NCI-H748 (cell line): ENCODE measurements around the gene TNFSF11.

ENCODE experiments used
- DNase-seq: peaks from one replicate; lab custom pipeline; 2025; ENCODE audit not compliant: unreplicated experiment; lab: John Stamatoyannopoulos, UW

The TNFSF11 gene, protein sequence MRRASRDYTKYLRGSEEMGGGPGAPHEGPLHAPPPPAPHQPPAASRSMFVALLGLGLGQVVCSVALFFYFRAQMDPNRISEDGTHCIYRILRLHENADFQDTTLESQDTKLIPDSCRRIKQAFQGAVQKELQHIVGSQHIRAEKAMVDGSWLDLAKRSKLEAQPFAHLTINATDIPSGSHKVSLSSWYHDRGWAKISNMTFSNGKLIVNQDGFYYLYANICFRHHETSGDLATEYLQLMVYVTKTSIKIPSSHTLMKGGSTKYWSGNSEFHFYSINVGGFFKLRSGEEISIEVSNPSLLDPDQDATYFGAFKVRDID

DNA sequence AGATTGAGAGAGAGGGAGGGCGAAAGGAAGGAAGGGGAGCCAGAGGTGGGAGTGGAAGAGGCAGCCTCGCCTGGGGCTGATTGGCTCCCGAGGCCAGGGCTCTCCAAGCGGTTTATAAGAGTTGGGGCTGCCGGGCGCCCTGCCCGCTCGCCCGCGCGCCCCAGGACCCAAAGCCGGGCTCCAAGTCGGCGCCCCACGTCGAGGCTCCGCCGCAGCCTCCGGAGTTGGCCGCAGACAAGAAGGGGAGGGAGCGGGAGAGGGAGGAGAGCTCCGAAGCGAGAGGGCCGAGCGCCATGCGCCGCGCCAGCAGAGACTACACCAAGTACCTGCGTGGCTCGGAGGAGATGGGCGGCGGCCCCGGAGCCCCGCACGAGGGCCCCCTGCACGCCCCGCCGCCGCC is at the start of gene TNFSF11:
TSS of gene TNFSF11 (plus strand) at position 142 of the 400 bp plus-strand sequence. CDS start at position 294, 152 bp downstream.
- DNase-seq: peak; percentile 32

DNA sequence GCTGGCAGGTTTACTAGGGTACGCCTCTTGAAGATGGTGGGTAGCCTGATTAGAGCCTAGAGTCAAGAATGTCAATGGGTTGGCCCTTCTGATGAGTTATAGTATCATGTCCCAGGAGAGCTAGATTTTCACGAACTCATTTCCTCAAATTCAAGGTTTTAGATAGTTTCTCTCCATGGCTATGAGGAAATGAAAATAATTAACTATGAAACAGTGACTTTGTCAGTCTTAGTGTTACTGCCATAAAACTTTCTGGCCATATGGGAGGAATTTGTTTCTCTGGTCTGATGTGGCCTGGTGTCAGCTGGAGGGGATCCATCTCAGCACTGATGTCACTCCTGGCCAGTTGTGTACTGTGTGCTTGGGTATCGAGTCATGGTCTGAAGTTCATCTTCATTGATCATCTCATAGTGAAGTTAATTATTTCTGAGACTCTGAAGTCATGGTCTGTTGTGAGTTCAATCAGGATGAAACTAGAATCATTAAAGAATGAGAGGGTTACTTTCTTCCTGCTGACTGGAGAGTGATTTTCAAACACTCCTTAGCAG is 49.4 kb upstream of the TNFSF11 start:
- no peak for DNase-seq

DNA sequence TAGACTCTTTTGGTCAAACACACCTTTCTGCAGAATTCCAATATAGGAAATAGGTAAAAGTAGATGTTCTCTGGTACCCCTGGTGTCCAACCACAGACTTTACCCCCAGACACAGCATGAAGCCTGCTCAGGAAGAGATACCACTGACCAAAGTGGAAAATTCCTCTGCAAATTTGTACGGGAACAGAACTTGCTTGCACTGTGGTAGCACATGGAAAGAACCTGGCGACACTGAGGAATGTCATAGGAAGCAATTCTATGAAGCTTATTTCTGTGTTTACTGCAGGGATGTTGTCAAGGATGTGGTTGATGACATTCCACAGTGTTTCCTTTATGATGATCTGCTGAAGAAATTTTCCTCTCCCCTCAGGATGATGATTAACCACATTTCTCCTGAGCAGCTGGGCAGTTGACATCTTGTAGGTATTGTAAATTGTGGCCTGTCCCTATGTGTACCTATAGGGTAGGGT is 48.9 kb upstream of the TNFSF11 start:
- DNase-seq: no peak

DNA sequence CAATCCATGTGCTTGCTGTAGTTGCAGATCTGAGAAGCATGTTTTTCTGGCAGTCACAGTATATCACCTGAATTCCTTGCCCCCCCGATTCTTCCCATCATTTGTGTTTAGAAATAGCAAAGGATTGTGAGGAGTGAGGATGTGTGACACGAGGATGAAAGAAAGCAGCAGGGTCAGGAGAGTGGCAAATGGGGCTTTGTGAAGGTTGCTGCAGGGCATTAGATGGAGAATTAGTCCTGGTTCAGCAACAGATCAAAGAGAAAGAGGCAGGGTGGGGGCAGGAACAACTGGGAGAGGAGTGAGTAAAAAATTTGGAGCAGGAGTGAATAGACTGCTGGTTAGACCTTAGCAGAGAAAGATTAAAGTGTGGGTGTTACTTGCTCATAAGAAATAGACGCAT is 47.7 kb upstream of the TNFSF11 start:
- no peak for DNase-seq

DNA sequence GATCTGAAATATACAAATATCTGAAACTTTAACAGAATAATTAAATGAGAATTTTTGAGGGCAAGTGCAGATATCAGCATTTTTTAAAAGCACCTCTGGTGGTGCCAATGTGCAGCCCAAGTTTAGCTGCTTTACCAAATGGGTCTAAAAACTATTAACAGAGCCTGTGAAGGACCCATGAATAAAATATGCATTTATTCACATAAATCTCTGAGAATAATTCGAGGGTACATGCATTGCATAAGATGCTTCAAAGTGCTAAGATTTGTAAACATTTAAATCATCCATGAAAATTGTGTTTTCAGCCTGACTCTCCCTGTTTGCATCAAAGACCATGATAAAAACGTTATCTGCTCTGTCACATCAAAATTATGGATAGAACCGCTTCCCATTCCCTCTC is 47.1 kb upstream of the TNFSF11 start:
- no peak for DNase-seq

DNA sequence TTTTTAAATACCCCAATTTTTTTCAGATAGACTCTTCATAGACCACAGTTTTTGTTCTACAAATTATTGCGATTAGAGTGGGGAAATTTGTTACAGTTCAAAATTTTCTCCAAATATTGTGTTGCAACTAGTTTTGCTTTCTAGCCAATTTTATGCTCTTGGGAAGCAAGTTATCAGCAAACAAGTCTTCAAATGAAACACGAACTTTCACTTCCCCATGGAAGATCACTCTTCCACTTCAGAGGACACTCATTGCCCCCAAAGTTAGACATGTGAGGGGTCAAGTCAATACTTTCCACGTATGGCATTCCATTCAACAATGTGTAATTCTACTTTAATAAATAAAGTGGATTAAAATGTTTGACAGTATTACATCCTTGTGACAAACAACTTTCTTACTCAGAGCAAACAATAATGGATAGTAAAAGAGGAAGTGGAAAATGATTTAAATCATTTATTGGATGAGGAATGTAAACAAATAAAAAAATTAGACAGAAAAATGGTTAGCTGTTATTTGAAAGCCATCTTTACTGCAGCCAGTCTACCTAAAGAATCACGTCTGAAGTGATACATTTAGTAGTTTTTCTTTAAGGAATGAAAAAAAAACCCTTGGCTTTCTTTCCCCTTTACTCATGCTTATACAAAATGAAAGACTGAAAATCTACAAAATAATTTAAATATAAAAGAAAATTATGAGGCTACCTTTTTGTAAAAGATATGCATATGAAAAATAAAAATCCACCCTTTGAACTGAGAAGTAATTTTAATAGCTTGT is 41.2 kb upstream of the TNFSF11 start:
- no peak for DNase-seq

DNA sequence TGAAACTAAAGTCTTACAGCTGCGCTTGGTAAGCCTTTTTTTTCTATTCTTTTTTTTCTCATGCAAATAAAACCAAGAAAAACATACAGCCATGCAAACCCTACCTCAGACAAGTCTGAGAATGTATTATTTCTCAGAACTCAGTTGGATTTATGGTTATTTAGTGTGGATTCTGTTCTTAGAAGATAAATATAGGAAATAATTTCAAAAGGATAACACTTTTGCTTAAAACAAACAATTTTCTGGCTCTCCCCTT is 40.7 kb upstream of the TNFSF11 start:
- no peak for DNase-seq

DNA sequence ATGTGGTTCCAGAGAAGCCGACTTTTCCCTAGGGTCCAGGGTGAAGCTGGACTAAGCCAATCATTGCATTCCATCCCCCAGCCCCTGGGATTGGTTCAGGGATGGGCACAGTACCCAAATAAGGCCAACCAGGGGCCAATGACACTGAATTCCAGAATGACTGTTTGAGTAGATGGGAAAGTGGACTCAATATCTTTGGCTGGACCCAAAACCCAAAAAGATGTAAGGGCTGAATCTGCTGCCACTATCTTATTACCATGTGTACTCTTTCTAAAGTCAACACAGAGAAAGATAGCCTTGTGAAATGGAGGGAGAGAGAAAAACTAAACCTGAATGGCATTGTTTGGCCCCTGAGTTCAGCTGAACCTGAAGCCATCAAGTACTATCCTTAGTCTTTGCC is 39.2 kb upstream of the TNFSF11 start:
- DNase-seq: no peak

DNA sequence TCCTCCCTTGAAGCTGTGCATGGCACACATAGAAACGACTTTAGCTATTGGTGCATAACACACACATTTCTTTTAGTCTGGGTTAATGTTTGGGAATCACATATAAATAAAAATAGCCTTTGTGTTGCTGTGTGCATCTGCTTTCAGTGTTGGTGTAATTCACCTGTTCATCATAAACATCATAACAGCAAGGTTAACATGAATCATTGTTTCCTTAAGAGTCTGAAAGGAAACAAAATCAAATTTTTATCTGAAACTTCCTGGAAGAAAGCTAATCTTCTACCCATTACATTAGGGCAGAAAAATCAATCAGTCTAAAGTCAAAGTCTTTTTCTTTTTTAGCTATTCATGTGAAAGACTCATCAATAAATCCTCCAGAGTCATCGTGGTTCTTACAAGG is 35.0 kb upstream of the TNFSF11 start:
- DNase-seq: no peak

DNA sequence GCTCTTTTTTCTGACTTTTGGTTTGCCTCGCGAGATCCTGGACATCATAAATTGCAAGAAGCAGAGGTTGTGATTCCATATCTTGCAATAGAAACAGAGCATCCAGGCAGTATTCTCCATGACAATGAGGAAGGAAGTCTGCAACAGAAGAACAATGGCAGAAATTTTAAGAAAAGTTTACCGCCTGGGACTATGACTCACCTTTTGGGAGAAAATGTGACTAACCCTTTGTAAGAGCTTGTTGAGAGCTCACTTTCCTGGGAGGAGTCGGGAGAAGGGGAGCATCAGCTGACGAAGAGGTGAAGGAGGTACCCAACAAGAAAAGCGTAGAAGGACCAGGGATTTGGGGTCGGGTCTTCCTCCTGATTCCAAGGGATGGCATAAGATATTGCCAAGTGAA is 34.3 kb upstream of the TNFSF11 start:
- DNase-seq: no peak

DNA sequence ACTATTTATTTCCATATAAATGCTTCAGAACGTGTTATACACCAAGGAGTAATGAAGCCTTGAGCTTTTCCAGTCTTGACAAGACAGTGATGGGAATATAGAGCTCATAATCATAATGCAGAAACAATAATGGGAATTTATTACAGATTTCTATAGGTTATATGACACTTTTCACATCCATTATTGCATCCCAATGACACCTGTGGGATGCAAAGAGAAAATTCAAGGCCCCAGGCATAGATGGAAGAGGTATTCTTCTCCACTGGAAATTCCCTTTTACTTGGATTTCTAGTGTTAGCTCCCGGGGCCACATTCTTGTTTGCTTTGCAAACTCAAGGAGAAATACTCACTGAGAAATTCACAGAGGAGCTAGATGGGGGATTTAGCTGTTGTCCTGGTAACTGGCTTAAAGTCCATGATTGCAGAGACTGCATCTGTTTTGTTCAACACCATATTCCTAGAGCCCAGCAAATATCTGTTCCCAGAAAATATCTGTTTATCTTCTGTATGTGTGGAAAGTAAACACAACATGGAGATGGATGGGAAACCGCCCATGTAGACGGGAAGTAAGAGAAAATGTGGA is 30.6 kb upstream of the TNFSF11 start:
- peak; percentile 6 for DNase-seq

DNA sequence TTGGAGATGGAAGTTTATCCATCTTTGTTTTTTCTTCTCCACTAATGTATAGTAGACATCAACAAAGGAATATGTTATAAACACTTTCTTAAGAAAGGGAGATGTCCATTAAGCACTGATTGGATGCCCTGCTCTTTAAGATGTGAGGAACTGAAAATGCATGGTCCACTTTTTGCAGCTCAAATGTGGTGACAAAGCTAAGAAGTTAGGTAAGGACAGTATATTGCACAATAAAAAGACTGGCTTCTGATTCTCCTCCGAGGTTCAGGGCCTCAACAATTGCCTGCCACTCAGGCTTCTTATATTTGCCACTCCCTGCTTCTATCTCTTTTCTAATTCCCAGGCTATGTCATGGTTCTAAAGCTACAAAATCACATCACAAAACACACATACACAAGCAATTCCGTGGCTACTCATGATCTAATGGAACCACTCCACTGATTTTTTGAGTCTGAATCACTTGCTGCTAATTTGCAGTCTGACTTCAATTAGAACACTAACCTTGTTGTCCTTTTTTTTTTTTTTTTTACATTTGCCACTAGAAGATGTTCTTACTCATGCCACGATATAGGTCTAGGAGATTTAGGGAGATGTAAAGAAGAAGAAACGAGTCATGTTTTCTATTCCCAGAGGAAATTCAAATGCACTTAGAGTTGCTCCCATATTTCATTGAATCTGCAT is 29.6 kb upstream of the TNFSF11 start:
- DNase-seq: no peak

DNA sequence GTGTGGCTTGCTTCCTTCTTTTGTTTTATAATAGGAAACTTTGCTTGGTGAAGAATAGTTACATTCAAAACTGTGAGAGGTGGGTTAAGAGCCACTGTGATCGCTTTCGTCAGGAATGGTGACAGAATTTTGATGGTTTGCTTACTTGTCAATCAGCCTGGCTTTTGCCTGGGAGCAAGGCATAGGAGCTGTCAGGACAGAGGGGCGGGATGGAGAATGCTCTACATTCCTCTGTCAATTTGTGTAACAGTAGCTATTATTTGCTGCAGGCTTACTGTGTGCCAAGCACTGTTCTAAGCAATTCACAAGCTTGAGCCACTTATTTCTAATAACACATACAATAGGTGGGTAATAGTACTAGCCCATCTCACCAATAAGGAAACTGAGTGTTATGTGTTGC is 28.1 kb upstream of the TNFSF11 start:
- DNase-seq: no peak

DNA sequence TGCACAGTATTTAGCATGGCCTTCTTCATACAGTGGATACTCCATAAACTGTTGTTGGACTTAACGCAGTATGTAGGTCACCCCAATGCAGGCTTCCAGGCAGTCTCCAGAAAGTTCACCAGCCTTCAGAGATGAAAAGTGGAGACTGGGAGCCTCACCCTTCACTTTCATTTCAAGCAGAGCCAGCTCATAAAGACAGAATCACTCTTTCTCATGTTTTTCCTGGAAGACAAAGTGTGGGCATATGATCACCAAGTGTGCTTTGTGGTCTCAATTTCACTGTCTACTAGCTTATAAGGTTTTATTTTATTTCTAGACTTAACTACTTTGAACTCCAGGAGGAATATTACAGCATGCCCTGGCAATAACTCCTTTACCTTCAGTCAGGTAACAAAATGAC is 26.3 kb upstream of the TNFSF11 start:
- DNase-seq: no peak

DNA sequence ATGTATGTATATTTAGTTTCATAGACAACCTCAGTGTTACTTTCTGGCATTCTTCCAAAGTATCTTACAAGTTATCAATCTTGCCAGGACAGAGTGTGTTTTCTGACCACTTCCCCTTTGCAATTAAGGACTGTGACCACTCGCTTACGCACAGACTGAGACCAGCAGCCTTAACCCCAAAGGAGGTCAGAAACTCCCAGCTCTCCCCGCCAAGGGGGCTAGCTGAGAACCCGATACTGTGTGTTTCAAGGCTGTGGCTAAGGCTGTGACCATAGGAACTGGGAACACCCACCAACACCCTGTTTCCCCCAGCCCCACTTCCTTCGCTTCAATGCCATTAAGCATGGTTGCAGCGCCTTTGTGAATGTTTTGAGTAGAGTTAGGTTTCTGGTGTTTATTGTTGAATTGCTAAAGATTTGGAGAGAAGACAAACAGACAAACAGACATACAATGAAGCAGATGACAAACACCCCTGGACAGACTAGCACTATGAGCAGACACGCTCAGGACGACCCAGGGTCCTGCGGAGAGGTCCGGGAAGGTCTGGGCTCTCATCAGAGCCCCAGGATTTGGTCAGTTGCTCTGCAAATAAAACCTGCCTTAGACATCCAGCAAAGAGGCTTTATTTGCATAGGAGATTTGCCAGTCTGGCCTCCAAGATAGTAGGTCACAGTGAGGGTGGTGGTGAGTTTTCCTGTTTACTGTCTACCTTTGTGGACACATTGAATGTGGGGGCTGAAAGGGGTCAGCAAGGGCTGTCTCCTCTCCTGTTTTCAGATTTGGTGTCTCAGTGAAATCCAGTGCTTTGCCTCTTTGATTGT is 25.0 kb upstream of the TNFSF11 start:
- DNase-seq: no peak

DNA sequence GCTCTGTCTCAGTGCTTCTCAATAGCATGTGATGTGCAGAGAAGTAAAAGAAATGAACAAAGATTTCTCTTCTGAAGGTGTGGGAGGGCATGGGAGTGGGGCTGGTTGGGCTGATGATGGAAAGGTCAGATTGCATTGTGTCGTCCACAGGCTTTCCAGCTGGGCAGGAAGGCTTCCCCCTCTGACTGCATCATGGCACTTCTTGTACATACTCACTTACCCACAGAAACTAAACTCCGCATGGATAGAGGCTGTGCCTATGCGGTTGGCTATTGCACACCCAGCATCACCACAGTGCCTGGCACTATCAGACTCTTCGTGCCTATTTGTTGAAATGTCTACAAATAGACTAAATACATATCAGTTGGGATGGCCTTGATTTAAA is 24.4 kb upstream of the TNFSF11 start:
- no peak for DNase-seq

DNA sequence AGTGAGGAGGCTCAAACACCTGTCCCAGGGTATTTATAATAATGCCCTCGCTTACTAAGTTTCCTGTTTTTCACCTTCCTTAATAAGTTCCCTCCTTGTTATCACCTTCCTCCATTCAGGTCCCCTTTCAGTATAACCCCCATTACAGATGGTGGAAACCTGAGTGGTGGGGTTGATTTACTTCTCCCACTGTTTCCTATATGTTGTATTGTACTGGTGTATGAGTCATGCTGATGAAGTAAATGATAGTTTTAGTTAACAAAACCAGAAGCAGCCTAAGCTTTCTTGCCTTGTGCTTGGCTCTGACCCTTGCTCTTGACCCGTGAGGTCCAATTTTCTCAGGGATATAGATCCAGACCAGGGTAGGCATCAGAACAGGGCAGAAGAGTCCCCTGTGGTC is 22.3 kb upstream of the TNFSF11 start:
- DNase-seq: no peak

DNA sequence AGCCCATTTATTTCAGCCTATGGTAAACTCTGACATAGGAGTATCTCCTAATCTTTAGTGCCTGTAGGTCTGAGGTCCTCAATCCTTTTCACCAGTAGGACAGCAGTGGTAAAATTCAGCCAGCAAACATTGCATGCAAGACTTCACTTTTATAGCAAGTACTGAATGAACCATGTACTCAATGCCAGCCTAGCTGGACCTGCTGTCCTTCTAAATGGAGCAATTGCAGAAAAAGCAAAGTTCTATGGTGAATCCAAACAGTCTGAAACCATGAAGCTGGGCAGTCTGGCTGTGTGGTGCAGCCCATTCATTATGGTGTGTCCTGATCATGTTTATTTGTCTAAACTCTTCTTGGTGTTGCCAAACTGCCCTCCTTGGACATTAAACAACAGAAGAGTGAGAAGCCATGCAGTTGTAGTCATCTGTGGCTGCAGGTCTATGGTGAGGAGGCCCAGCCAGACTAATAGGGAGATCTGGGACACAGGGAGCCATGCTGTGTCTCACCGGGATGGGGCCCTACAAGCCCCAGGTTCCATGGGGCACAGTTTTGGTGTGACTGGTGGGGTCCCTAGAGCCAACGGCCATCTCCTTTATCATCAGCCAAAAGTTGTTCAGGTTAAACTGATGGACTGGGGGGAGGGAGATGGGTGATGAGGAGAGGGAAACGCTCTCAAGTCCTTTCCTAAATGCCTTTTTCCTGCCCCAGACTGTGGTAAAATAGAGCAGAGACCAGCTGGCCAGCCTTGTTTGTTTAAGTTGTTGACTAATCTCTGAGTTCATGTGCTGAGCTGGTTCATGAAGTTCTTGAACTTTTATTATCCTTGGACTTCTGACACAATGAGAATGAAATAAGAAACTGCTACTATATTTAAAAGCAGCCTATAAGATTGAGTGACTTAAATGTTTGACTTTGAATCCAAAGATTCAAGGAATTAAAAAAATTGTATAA is 20.6 kb upstream of the TNFSF11 start:
- DNase-seq: peak; percentile 6

DNA sequence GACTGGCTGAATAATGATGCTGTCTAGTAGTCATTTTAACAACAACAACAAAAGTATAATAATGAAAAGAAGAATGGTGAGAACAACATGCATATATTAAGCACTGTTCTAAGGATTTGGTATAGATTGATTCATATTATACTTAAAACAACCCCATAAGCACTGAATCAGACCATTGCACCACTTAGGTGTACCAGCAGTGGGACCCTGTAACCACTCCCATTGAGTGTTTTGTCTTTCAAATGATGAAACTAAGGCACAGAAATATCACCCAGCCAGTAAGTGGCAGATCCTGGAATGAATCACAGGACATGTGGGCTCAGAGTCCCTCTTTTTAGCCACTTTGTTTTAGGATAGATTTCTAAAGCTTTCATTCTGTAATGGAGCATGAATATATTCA is 14.9 kb upstream of the TNFSF11 start:
- no peak for DNase-seq
